Fibroblast of lung (primary cell): ENCODE results near the gene MMS22L.

ENCODE experiments used
- CTCF ChIP-seq, 2 donors: IDR thresholded peaks in 1 of 2; conservative IDR thresholded peaks in 1 of 2; 1 replicate in 1 of 2; 2 replicates in 1 of 2; pipeline ENCODE4 v1.5.1; 2011 to 2012; ENCODE audit warnings: low read length in 2 of 2, control low read depth in 1 of 2, inconsistent platforms in 1 of 2, low read depth in 1 of 2, mild to moderate bottlenecking in 1 of 2
- EZH2 ChIP-seq: IDR thresholded peaks from 2 replicates; pipeline ENCODE4 v1.5.1; 2012; ENCODE audit warnings: low read length, control low read depth, mild to moderate bottlenecking; ENCODE audit errors: missing control alignments

GRCh38 chr6:97097068-97098047, 185.7 kb downstream of the MMS22L start:
- TF ChIP-seq CTCF (conservative IDR thresholded peaks at IDR 0.05 in 1 of 2, IDR thresholded peaks at IDR 0.05 in 1 of 2; ENCODE audit: low read depth in 1 of 2, low read length in 2 of 2) (no peak), EZH2 (no peak)
